GM12872 (cell line): ENCODE data around the gene VRK3.

Source experiments
- TF ChIP-seq, protein P1 (sequence below): IDR thresholded peaks from 3 replicates; pipeline ENCODE4 v1.5.1; 2011; ENCODE audit warnings: low read depth, mild to moderate bottlenecking, low read length, moderate library complexity; ENCODE audit not compliant: insufficient read depth

Gene VRK3

GRCh38 chr19:50000038-50000840 lies 24.9 kb downstream of the VRK3 start:
- TF ChIP-seq, protein P1, sequence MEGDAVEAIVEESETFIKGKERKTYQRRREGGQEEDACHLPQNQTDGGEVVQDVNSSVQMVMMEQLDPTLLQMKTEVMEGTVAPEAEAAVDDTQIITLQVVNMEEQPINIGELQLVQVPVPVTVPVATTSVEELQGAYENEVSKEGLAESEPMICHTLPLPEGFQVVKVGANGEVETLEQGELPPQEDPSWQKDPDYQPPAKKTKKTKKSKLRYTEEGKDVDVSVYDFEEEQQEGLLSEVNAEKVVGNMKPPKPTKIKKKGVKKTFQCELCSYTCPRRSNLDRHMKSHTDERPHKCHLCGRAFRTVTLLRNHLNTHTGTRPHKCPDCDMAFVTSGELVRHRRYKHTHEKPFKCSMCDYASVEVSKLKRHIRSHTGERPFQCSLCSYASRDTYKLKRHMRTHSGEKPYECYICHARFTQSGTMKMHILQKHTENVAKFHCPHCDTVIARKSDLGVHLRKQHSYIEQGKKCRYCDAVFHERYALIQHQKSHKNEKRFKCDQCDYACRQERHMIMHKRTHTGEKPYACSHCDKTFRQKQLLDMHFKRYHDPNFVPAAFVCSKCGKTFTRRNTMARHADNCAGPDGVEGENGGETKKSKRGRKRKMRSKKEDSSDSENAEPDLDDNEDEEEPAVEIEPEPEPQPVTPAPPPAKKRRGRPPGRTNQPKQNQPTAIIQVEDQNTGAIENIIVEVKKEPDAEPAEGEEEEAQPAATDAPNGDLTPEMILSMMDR, result no peak

GRCh38 chr19:49999371-50000010 lies 25.7 kb downstream of the VRK3 start:
- TF ChIP-seq, protein P1, result no peak

GRCh38 chr19:49997709-49998108 lies 27.5 kb downstream of the VRK3 start:
- TF ChIP-seq, protein P1, result no peak

DNA sequence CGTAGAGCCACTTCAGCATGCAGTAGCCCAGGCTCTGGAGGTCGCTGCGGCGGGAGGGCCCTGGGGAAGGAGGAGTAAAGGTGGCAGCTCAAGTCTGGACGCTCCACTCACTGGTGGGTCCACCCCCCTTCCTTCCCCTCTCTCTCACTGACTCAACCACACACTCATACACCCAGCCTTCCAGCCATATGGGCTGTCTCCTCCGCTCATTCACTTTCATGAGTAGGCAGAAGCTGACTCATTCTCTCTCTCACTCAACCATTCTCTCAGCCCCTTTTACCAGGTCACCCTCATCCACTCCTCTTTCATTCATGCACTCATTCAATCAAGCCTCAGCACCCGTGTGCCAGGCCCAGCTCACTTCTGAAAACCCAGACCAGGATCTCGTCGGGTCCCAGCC lies 36.7 kb downstream of the VRK3 start:
- TF ChIP-seq, protein P1, result no peak

GRCh38 chr19:49988007-49988406 lies 37.2 kb downstream of the VRK3 start:
- TF ChIP-seq, protein P1, result no peak

DNA sequence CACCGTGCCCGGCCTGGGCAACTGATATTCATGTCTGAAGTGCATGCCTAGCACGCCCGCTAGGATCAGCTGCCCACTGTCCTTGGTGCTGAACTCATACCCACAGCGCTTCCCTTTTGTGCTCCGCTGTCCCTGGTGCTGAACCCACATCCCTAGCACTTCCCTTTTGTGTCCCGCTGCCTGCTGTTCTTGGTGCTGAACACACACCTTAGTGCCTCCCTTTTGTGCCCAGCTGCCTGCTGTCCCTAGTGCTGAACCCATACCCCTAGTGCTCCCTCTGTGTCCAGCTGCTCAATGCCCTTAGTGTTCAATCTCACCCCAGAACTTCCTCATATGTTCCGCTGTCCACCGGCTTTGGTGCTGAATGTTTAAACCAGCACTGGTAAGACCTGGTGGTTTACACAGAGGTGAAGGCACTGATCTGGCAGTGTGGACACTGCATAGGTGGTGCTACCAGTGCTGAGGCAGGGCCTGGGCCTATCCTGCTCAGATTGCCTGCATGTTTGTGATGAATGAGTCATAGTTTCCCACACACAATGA lies 37.9 kb downstream of the VRK3 start:
- TF ChIP-seq, protein P1, result no peak

DNA sequence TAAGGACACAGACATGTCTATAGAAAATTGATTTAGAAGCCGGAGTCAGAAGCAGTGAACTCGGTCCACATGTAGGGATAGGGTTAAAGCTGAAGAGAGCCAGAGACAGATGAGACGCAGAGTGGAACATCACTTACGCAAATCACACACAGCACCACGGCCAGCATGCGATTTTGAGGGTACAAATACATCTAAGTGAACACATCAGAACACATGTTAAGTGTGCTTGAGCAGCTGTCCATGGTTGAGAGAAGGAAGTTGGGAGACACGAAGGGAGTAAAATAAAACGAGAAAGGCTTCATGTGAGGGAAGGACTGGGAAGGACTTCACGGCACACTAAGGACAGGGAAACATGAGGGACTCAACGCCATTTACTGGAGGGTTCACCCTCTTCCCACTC lies 38.8 kb downstream of the VRK3 start:
- TF ChIP-seq, protein P1, result no peak
